Memory B cell (primary cell): ENCODE data around the gene ST3GAL3.

ENCODE experiments used
- ATAC-seq: fragments of 150-1000 bp; cut with Tn5 transposase; 2 replicates; pipeline ENCODE4 v1.10.0; 2021; ENCODE audit warnings: low read depth, mild to moderate bottlenecking, moderate library complexity
- DNase-seq, 2 donors: peaks; one replicate each; pipeline ENCODE4 v3.0.0; 2022; ENCODE audit warnings: low spot score in 2 of 2
- H3K27ac Mint-ChIP-seq: one replicate; pipeline ENCODE4 v1.8.0; 2022; ENCODE audit warnings: mild to moderate bottlenecking, moderate library complexity, mixed read lengths
- H3K27me3 Mint-ChIP-seq: one replicate; pipeline ENCODE4 v1.8.0; 2022; ENCODE audit warnings: mixed read lengths
- H3K36me3 Mint-ChIP-seq: one replicate; pipeline ENCODE4 v1.8.0; 2022; ENCODE audit warnings: mild to moderate bottlenecking, mixed read lengths
- H3K4me1 Mint-ChIP-seq: one replicate; pipeline ENCODE4 v1.8.0; 2022; ENCODE audit warnings: mixed read lengths
- H3K4me3 Mint-ChIP-seq: one replicate; pipeline ENCODE4 v1.8.0; 2022; ENCODE audit warnings: mild to moderate bottlenecking, moderate library complexity, mixed read lengths
- H3K9me3 Mint-ChIP-seq: one replicate; pipeline ENCODE4 v1.8.0; 2022; ENCODE audit warnings: mixed read lengths

The ST3GAL3 gene

DNA sequence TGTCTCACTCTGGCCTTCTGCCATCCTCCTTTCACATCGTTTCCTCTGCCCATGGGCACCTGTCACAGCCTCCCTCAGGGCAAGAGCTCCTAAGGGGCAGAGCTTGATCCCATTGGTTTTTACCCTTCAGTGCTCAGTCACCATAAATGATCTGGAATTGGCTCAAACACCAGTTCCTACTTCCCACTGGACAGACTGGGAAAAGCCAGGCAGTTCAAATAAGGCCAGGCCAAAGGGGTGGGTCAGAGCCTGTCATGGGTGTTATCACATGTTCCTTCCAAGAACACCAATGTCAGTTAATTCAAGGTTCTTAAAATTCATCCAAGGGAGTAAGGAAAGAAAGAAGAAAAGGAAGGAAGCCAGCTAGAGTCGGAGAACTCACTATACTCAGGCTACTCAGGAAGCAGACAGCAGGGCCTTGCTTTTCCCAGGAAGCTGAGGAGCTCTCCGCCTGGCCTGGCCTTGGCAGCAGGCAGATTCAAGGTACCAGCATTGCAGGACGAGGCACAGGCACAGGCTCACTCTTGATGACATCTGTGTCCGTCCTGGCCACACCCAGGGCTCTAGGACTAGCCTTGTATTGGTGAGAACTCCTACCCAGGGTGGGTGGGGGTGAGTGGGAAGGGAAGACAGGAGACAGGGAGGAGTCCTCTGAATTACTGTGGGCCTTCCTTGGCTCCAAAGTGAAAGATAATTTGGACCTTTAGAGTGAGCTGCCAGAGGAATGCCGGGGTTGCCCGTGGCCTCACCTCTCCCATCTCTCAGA, 194.0 kb downstream of the ST3GAL3 start:
- no peak for ATAC-seq
- H3K27ac Mint-ChIP-seq: no peak overlapping the region
- no peaks in the 10 kb centered on the region for H3K9me3 Mint-ChIP-seq

GRCh38 chr1:43902058-43902831, 194.9 kb downstream of the ST3GAL3 start:
- peaks cover 21% of the 10 kb centered on the region for H3K36me3 Mint-ChIP-seq
- no peaks in the 10 kb centered on the region for H3K9me3 Mint-ChIP-seq
- H3K27me3 Mint-ChIP-seq: no peaks in the 10 kb centered on the region
- DNase-seq (no peak), ATAC-seq (no peak)
- no peak overlapping the region for H3K4me3 Mint-ChIP-seq
- H3K4me1 Mint-ChIP-seq: peaks cover 3% of the 10 kb centered on the region
- H3K27ac Mint-ChIP-seq: no peak overlapping the region

More for the DNA sequence above, 194.0 kb downstream of the ST3GAL3 start:
- DNase-seq: no peak
- H3K36me3 Mint-ChIP-seq: peaks cover 21% of the 10 kb centered on the region
- H3K27me3 Mint-ChIP-seq: no peaks in the 10 kb centered on the region
- peaks cover under 1% of the 10 kb centered on the region for H3K4me1 Mint-ChIP-seq
- H3K4me3 Mint-ChIP-seq: no peak overlapping the region

DNA sequence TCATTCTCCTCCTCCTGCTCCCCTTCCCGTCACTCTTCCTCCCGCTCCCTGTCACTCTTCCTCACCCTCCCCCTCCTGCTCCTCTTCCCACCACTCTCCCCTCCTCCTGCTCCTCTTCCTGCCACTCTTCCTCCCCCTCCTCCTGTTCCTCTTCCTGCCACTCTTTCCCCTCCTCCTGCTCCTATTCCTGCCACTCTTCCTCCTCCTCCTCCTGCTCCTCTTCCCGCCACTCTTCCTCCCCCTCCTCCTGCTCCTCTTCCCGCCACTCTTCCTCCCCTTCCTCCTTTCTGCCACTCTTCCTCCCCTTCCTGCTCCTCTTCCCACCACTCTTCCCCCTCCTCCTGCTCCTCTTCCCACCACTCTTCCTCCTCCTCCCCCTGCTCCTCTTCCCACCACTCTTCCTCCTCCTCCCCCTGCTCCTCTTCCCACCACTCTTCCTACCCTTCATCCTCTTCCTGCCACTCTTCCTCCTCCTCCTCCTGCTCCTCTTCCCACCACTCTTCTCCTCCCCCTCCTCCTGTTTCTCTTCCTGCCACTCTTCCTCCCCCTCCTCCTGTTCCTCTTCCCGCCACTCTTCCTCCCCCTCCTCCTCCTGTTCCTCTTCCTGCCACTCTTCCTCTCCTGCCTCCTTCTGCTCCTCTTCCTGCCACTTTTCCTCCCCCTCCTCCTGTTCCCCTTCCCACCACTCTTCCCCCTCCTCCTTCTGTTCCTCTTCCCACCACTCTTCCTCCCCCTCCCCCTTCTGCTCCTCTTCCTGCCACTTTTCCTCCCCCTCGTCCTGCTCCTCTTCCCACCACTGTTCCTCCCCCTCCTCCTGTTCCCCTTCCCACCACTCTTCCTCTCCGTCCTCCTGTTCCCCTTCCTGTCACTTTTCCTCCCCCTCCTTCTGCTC, 197.6 kb downstream of the ST3GAL3 start:
- no peak overlapping the region for H3K27ac Mint-ChIP-seq
- H3K4me3 Mint-ChIP-seq: no peak overlapping the region
- ATAC-seq (no peak), DNase-seq (no peak)
- no peaks in the 10 kb centered on the region for H3K9me3 Mint-ChIP-seq
- H3K36me3 Mint-ChIP-seq: peaks cover 25% of the 10 kb centered on the region
- no peaks in the 10 kb centered on the region for H3K27me3 Mint-ChIP-seq
- H3K4me1 Mint-ChIP-seq: peaks cover 3% of the 10 kb centered on the region

DNA sequence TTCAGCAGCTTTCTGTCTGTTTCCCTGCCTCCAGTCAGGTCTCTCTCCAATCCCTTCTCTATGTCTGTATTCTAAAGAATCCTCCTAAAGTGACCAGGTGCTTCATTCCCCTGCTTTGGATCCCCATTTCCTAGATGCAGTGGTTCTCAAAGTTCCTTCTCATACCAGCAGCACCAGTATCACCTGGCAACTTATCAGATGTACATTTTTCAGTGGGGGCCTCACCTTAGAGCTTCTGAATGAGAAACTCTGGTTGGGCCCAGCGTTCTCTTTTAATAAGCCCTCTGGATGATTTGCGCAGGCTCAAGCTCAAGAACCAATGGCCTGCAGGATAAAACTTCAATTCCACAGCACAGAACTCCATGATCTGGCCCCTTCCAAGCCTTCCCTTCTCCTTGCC, 200.9 kb downstream of the ST3GAL3 start:
- H3K4me3 Mint-ChIP-seq: no peak overlapping the region
- peaks cover 3% of the 10 kb centered on the region for H3K4me1 Mint-ChIP-seq
- DNase-seq (no peak), ATAC-seq (no peak)
- H3K36me3 Mint-ChIP-seq: peaks cover 24% of the 10 kb centered on the region
- H3K27ac Mint-ChIP-seq: no peak overlapping the region
- no peaks in the 10 kb centered on the region for H3K9me3 Mint-ChIP-seq
- no peaks in the 10 kb centered on the region for H3K27me3 Mint-ChIP-seq

DNA sequence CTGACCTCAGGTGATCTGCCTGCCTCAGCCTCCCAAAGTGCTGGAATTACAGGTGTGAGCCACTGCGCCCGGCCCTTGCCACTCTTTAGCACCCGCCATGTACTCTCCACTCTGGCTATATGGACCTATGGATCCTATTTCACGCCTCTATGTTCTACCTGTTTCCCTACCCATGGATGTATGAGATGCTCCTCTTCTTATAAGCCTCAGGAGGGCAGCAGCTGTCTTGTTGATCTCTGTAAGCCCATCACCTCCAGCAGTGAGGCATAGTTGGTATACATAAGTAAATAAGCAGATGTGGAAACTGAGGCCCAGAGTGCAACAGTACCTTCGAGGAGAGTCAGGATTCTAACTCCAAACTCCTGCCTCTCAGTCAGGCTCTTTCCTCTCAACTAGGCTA, 201.5 kb downstream of the ST3GAL3 start:
- peaks cover 3% of the 10 kb centered on the region for H3K4me1 Mint-ChIP-seq
- DNase-seq (no peak), ATAC-seq (no peak)
- no peak overlapping the region for H3K27ac Mint-ChIP-seq
- no peaks in the 10 kb centered on the region for H3K9me3 Mint-ChIP-seq
- peaks cover 24% of the 10 kb centered on the region for H3K36me3 Mint-ChIP-seq
- no peak overlapping the region for H3K4me3 Mint-ChIP-seq
- no peaks in the 10 kb centered on the region for H3K27me3 Mint-ChIP-seq

GRCh38 chr1:43910343-43910742, 203.0 kb downstream of the ST3GAL3 start:
- Mint-ChIP-seq H3K4me3 (no peak overlapping the region), H3K27me3 (no peaks in the 10 kb centered on the region), H3K4me1 (peaks cover 3% of the 10 kb centered on the region), H3K36me3 (peaks cover 24% of the 10 kb centered on the region), H3K9me3 (no peaks in the 10 kb centered on the region), H3K27ac (no peak overlapping the region)
- DNase-seq (no peak), ATAC-seq (no peak)

GRCh38 chr1:43912607-43913006, 205.3 kb downstream of the ST3GAL3 start:
- Mint-ChIP-seq H3K36me3 (peaks cover 13% of the 10 kb centered on the region), H3K4me1 (no peaks in the 10 kb centered on the region), H3K4me3 (no peak overlapping the region), H3K27me3 (no peaks in the 10 kb centered on the region), H3K27ac (no peak overlapping the region), H3K9me3 (no peaks in the 10 kb centered on the region)
- DNase-seq: no peak
- no peak for ATAC-seq

DNA sequence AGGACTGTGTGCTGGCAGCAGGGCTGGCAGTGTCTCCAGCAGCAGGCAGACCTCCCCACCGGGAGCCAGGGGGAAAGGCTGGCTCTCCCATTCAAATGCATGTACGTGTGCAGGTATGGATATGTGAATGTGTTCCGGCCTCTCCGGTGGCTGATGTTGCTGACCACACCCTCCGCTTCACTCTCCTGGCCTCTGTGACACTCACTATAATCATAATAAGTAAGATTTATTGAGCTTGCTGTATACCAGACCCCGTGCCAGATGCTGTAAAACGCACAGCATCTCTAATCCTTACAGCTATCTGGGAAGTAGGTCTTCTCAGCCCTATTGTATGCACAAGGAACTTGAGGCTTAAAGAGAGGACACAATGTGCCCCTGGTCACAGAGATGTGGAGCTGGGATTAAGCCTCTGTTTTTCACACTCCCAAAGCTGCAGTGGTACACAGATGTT, 205.7 kb downstream of the ST3GAL3 start:
- no peak for ATAC-seq
- H3K9me3 Mint-ChIP-seq: no peaks in the 10 kb centered on the region
- no peaks in the 10 kb centered on the region for H3K27me3 Mint-ChIP-seq
- no peak overlapping the region for H3K4me3 Mint-ChIP-seq
- H3K4me1 Mint-ChIP-seq: no peaks in the 10 kb centered on the region
- peaks cover 9% of the 10 kb centered on the region for H3K36me3 Mint-ChIP-seq
- DNase-seq: no peak
- no peak overlapping the region for H3K27ac Mint-ChIP-seq

DNA sequence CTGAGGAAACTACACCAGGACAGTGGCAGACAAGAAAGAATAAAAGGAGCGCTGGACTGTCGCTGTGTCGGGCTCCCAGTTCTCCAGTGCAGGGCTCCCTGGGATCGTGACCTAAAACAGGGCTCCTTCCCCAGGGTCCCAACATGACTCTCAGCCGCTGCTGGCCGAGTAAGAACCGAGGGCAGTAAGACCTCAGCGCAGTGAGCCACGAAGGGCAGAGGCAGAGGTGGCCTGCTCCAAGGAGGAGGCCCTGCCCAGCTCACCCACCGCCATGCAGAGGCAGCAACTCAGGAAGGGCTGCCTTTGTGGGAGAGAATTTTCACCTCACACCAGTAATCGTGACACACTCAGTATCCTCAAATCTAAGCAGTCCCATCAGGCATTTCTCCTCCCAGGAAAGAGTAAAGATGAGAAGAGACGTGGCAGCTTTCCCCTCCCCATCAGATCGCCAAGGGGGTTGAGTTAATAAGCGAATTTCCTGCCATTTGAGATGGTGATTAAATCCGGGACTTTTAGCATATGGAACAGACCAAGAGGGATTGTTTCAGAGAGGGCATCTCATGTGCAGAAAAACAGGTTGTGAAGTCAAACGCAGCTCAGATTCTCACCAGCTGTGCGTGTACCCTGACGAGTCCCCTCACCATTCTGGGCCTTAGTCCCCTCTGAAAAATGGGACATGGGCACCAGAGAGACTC, 206.5 kb downstream of the ST3GAL3 start:
- Mint-ChIP-seq H3K27ac (no peak overlapping the region), H3K27me3 (no peaks in the 10 kb centered on the region), H3K4me3 (no peak overlapping the region), H3K9me3 (no peaks in the 10 kb centered on the region), H3K4me1 (no peaks in the 10 kb centered on the region), H3K36me3 (peaks cover 6% of the 10 kb centered on the region)
- DNase-seq (no peak), ATAC-seq (no peak)

DNA sequence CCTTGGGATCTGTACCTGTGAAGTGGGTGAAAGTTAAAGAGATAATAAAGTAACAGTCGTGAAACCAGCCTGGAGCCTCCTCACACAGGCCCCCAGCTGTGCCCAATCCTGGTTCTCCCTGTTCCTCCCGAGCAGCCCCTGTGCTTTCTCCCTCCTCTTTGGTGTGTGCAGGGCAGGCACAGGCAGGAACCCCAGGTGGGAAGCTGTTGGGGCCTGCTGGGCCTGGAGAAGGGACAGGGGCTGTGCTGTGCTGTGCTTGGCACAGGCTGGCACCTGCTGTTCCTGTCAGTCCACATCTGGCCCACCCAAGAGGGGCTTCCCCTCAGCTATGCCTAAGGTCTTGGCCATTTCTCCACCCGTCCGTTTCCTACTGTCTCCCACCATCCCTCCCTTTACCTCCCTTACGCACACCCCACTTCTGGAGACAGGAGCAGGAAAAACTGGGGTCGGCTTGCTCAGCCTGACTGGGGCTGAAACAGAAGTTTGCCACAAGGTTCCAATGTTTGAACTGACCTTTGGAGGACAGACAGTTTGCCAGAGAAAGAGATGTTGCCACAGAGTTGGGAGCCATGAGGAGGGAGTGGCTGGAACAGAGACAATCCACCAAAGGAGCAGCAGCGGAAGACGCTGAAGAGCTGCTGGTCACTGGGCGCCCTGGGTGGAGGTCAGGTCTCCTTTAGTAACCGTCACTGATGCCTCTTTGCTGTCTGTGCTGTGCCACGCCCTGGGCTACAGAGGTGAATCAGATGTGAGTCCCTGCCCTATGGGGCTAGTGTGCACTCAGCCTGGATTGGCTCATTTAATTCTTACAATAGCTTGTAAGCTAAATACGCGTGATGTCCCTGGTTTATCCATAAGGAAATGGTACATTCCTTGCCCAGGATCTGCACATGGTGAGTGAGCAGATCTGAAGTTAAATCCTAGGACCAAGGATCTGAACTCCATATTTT, 207.5 kb downstream of the ST3GAL3 start:
- Mint-ChIP-seq H3K4me1 (no peaks in the 10 kb centered on the region), H3K27ac (no peak overlapping the region), H3K4me3 (no peak overlapping the region), H3K9me3 (no peaks in the 10 kb centered on the region), H3K36me3 (peaks cover 3% of the 10 kb centered on the region), H3K27me3 (no peaks in the 10 kb centered on the region)
- ATAC-seq (no peak), DNase-seq (no peak)

- no peak overlapping the region for H3K4me3 Mint-ChIP-seq
- H3K27ac Mint-ChIP-seq: no peak overlapping the region
- no peaks in the 10 kb centered on the region for H3K9me3 Mint-ChIP-seq
- peaks cover 5% of the 10 kb centered on the region for H3K36me3 Mint-ChIP-seq
- no peaks in the 10 kb centered on the region for H3K4me1 Mint-ChIP-seq
- ATAC-seq (no peak), DNase-seq (no peak)
- H3K27me3 Mint-ChIP-seq: no peaks in the 10 kb centered on the region
Measured at GRCh38 chr1:43919906-43920305, 212.6 kb downstream of the ST3GAL3 start.

- ATAC-seq (no peak), DNase-seq (no peak)
- Mint-ChIP-seq H3K27me3 (no peaks in the 10 kb centered on the region), H3K27ac (no peak overlapping the region), H3K36me3 (peaks cover 11% of the 10 kb centered on the region), H3K4me3 (no peak overlapping the region), H3K9me3 (no peaks in the 10 kb centered on the region), H3K4me1 (no peaks in the 10 kb centered on the region)
Measured at GRCh38 chr1:43921022-43921421, 213.7 kb downstream of the ST3GAL3 start.

DNA sequence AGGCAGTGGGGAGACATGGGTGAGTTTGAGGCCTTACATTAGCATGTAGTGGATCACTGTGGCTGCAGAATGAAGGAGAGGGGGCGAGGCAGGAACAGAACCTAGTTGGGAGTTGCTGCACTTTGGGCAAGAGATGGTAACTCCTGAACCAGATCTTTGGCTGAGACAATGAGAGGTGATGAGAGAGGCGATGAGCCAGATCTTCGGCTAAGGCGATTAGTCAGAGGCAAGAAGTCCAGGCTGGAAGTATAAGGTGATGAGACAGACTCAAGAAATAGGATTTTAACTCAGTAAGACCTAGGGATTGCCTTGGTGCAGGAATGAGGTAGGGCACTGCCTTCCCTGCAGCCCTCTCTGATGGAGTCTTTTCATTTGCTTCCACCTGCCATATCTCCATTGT, 217.2 kb downstream of the ST3GAL3 start:
- Mint-ChIP-seq H3K4me3 (no peak overlapping the region), H3K4me1 (no peaks in the 10 kb centered on the region), H3K27me3 (no peaks in the 10 kb centered on the region), H3K27ac (no peak overlapping the region), H3K36me3 (peaks cover 12% of the 10 kb centered on the region), H3K9me3 (no peaks in the 10 kb centered on the region)
- DNase-seq (no peak), ATAC-seq (no peak)
